SJCRH30 (cell line): ENCODE results near the gene MED19. TPM values are rescaled to one million over a fixed set of nuclear protein-coding genes. Genes with fewer than 3 reads are reported as not detected.
"Not testable (repeated sequence)": the region's sequence is repeated elsewhere in the genome, so short reads cannot be mapped to it uniquely, and the experiment has no call there.

Experiments
- DNase-seq, 2 experiments: peaks; one replicate each; pipeline ENCODE4 v3.0.0-alpha.2; 2015 to 2020
- H3K27ac ChIP-seq: fragments of 250-450 bp; sonication (Bioruptor Pico); 2 replicates; pipeline ENCODE4 v1.5.1; 2020; ENCODE audit warnings: mild to moderate bottlenecking, moderate library complexity
- H3K27me3 ChIP-seq: fragments of 250-450 bp; sonication (Bioruptor Pico); 2 replicates; pipeline ENCODE4 v1.5.1; 2020; ENCODE audit warnings: mild to moderate bottlenecking, moderate library complexity
- H3K36me3 ChIP-seq: fragments of 250-450 bp; sonication (Bioruptor Pico); 2 replicates; pipeline ENCODE4 v1.5.1; 2020; ENCODE audit warnings: mild to moderate bottlenecking, moderate library complexity
- H3K4me1 ChIP-seq: fragments of 250-450 bp; sonication (Bioruptor Pico); 2 replicates; pipeline ENCODE4 v1.5.1; 2020; ENCODE audit warnings: mild to moderate bottlenecking, moderate library complexity
- H3K4me3 ChIP-seq: fragments of 250-450 bp; sonication (Bioruptor Pico); 2 replicates; pipeline ENCODE4 v1.5.1; 2020; ENCODE audit warnings: mild to moderate bottlenecking, moderate library complexity
- H3K9me3 ChIP-seq: fragments of 250-450 bp; sonication (Bioruptor Pico); replicated peaks from 2 replicates; pipeline ENCODE4 v1.5.1; 2020; ENCODE audit warnings: mild to moderate bottlenecking, moderate library complexity
- total RNA-seq: library from RNA; depleted of rRNA; stranded (reverse); fragments of >200 nt; shearing (Covaris generic); gene quantifications from 2 replicates; pipeline ENCODE4 v1.2.3, GENCODE V29; 2014

Gene MED19
- total RNA-seq, 1 experiment from 2014 or later: 28.6 TPM

DNA sequence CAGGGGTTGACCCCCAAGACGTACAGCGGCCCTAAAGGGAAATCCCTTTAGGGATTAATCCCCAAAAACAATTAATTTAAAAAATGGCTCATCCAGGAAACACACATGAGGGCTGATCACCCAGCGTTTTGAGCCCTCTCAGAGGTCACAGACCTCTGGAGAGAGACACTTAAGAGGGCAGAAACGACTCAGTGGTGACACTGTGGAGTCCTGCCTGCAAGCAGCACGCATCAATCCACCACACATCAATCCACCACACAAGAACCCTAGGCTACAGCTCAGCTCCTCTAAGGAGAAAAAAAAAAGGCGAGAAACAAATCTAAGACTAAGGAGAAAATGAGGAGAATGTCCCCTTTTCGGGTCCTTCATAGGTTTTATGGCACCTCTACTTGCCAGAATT is 16.8 kb upstream of the MED19 start:
- Histone ChIP-seq H3K4me1 (no peaks in the 10 kb centered on the region), H3K4me3 (no peak overlapping the region), H3K36me3 (peaks cover 25% of the 10 kb centered on the region), H3K27ac (no peak overlapping the region), H3K27me3 (no peaks in the 10 kb centered on the region), H3K9me3 (no peaks in the 10 kb centered on the region)
- no peak for DNase-seq

DNA sequence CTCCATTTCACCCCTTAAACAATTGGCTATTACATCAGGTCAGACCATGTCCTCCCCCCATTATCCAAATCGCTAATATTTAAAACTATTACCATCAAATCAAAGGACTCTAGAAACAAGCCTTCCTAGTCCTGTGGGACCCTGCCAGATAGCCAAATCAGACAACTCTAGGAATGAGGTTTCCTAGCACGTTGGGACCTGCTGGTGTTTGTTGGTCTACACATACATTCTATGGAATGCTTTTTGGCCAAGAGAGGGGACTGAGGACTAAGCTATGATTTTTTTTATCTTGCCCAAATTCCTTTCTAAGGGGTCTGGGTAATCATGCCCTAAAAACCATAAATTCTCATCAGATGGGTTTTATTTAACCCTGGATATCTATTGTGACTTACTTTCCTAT is 15.2 kb upstream of the MED19 start:
- Histone ChIP-seq H3K9me3 (no peaks in the 10 kb centered on the region), H3K4me3 (no peak overlapping the region), H3K36me3 (peaks cover 35% of the 10 kb centered on the region), H3K27me3 (no peaks in the 10 kb centered on the region), H3K27ac (no peak overlapping the region), H3K4me1 (no peaks in the 10 kb centered on the region)
- DNase-seq: no peak

GRCh38 chr11:57716726-57717125 is 4.7 kb upstream of the MED19 start:
- not testable (repeated sequence) for H3K27ac ChIP-seq, DNase-seq, H3K27me3 ChIP-seq, H3K4me3 ChIP-seq, H3K9me3 ChIP-seq, H3K4me1 ChIP-seq
- peaks cover 31% of the 10 kb centered on the region for H3K36me3 ChIP-seq

GRCh38 chr11:57713835-57714234 is 1.8 kb upstream of the MED19 start:
- Histone ChIP-seq H3K4me3 (peak overlapping the region; percentile 83), H3K4me1 (peaks cover 5% of the 10 kb centered on the region; the same call in 1 of the 2 replicates), H3K27ac (no peak overlapping the region), H3K36me3 (peaks cover 16% of the 10 kb centered on the region), H3K9me3 (no peaks in the 10 kb centered on the region), H3K27me3 (no peaks in the 10 kb centered on the region)
- DNase-seq: no peak

DNA sequence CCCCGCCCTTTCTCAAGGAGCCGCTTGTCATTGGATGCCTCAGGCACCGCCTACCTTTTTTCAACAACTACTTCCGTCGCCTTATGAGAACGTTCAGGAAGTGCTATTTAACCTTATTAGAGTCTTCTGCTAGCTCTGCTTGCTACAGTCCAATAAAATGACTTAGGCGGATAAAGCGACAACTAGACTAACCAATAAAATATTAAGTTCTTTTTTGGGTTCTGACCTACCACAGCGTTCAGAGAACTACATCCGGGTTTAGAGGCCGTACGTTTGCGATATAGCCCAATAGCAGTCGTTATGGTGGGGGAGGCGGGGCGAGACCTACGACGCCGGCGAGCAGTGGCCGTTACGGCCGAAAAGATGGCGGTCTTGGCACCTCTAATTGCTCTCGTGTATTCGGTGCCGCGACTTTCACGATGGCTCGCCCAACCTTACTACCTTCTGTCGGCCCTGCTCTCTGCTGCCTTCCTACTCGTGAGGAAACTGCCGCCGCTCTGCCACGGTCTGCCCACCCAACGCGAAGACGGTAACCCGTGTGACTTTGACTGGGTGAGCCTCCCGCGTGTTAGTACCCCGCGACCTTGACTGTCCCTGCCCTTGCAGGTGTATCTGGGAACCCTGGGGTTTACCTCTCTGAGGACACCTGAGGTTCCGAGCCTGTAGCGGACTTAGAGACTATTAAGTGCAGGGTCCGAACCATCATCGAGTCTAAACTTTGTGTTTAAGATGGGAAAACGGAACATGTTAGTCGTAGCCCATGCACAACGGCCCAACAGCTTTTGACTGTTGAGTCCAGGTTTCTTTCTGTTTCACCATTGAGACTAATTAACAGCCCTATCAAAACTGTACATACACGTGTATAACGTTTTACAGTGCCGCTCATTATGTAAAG is 488 bp upstream of the MED19 start, which contains the start of gene TMX2:
Gene TMX2, plus strand, starts transcription at position 338 of the 895 bp plus-strand sequence. Its CDS starts 26 bp downstream, at position 364.
- peak within 1 kb of the TSS; percentile 78 for H3K27ac ChIP-seq
- H3K36me3 ChIP-seq: peaks cover 12% of the 10 kb centered on the region
- H3K4me3 ChIP-seq: peak within 1 kb of the TSS; percentile 83
- H3K9me3 ChIP-seq: no peaks in the 10 kb centered on the region
- DNase-seq: peak; percentile 94 to 98
- peaks cover 5% of the 10 kb centered on the region; the same call in 1 of the 2 replicates for H3K4me1 ChIP-seq
- H3K27me3 ChIP-seq: no peaks in the 10 kb centered on the region

- H3K27ac ChIP-seq: no peak overlapping the region
Measured at GRCh38 chr11:57709802-57710367, 2.1 kb downstream of the MED19 start.

DNA sequence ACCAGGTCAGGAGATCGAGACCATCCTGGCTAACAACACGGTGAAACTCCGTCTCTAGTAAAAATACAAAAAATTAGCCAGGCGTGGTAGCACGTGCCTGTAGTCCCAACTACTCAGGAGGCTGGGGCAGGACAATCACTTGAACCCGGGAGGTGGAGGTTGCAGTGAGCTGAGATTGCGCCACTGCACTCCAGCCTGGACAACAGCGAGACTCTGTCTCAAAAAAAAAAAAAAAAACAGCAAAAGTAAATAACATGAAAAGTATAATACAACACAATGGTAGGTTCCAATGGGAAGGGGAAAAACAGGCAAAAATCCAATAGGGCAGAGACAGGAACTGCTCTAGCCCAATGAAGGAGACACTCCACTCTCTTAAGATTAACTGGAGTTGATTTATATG is 6.6 kb downstream of the MED19 start:
- not testable (repeated sequence) for H3K4me1 ChIP-seq, H3K27me3 ChIP-seq, H3K9me3 ChIP-seq, DNase-seq, H3K4me3 ChIP-seq, H3K27ac ChIP-seq
- peaks cover 37% of the 10 kb centered on the region for H3K36me3 ChIP-seq

More at GRCh38 chr11:57709802-57710367, 2.1 kb downstream of the MED19 start:
- DNase-seq: no peak
- Histone ChIP-seq H3K9me3 (no peaks in the 10 kb centered on the region), H3K4me3 (no peak overlapping the region), H3K4me1 (peaks cover 5% of the 10 kb centered on the region; the same call in 1 of the 2 replicates), H3K36me3 (peaks cover 13% of the 10 kb centered on the region), H3K27me3 (no peaks in the 10 kb centered on the region)

GRCh38 chr11:57704932-57705331 is 7.1 kb downstream of the MED19 start:
- H3K36me3 ChIP-seq: peaks cover 41% of the 10 kb centered on the region
- H3K27me3 ChIP-seq: no peaks in the 10 kb centered on the region
- no peak overlapping the region for H3K27ac ChIP-seq
- no peaks in the 10 kb centered on the region for H3K4me1 ChIP-seq
- H3K4me3 ChIP-seq: no peak overlapping the region
- no peak for DNase-seq
- H3K9me3 ChIP-seq: no peaks in the 10 kb centered on the region

- no peak for DNase-seq
- no peak overlapping the region for H3K27ac ChIP-seq
Measured at GRCh38 chr11:57703341-57703740, 8.7 kb downstream of the MED19 start.

GRCh38 chr11:57700425-57700824 is 11.6 kb downstream of the MED19 start:
- Histone ChIP-seq H3K4me3 (no peak overlapping the region), H3K27me3 (no peaks in the 10 kb centered on the region), H3K9me3 (no peaks in the 10 kb centered on the region), H3K27ac (no peak overlapping the region), H3K36me3 (peaks cover 70% of the 10 kb centered on the region), H3K4me1 (no peaks in the 10 kb centered on the region)
- no peak for DNase-seq

More at GRCh38 chr11:57703341-57703740, 8.7 kb downstream of the MED19 start:
- no peaks in the 10 kb centered on the region for H3K4me1 ChIP-seq
- H3K36me3 ChIP-seq: peaks cover 55% of the 10 kb centered on the region
- H3K4me3 ChIP-seq: no peak overlapping the region
- no peaks in the 10 kb centered on the region for H3K27me3 ChIP-seq
- no peaks in the 10 kb centered on the region for H3K9me3 ChIP-seq

GRCh38 chr11:57699813-57700212 is 12.2 kb downstream of the MED19 start:
- H3K36me3 ChIP-seq: peaks cover 75% of the 10 kb centered on the region
- DNase-seq: no peak
- no peaks in the 10 kb centered on the region for H3K9me3 ChIP-seq
- H3K4me1 ChIP-seq: no peaks in the 10 kb centered on the region
- no peak overlapping the region for H3K4me3 ChIP-seq
- H3K27me3 ChIP-seq: no peaks in the 10 kb centered on the region
- H3K27ac ChIP-seq: no peak overlapping the region

GRCh38 chr11:57698843-57699365 is 13.1 kb downstream of the MED19 start:
- H3K27me3 ChIP-seq: no peaks in the 10 kb centered on the region
- DNase-seq: no peak
- no peaks in the 10 kb centered on the region for H3K9me3 ChIP-seq
- H3K4me3 ChIP-seq: no peak overlapping the region
- H3K27ac ChIP-seq: no peak overlapping the region
- H3K36me3 ChIP-seq: peaks cover 76% of the 10 kb centered on the region
- H3K4me1 ChIP-seq: no peaks in the 10 kb centered on the region

GRCh38 chr11:57690474-57690873 is 21.5 kb downstream of the MED19 start:
- H3K36me3 ChIP-seq: peaks cover 79% of the 10 kb centered on the region
- not testable (repeated sequence) for H3K9me3 ChIP-seq, H3K4me3 ChIP-seq, H3K27me3 ChIP-seq, H3K27ac ChIP-seq, H3K4me1 ChIP-seq, DNase-seq

DNA sequence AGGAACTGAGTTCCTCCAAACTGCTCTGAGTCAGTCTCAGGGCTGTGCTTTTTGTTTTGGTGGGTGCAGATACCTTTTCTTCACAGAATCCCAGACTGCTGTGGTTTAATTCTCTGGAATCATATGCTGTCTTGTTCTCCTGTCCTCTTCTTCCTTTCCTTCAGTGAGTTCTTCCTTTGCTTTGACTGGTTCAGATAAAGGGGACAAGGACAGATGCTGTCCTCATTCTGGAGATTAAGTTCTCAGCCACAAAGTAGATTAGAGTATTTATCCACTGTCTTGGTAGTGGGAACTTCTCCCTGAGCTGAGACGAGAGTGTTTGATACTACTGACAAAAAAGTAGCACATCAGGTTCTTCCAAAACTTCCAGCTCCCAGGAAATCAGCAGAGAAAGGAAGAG is 30.8 kb downstream of the MED19 start:
- no peaks in the 10 kb centered on the region for H3K4me1 ChIP-seq
- H3K4me3 ChIP-seq: no peak overlapping the region
- no peak overlapping the region for H3K27ac ChIP-seq
- no peaks in the 10 kb centered on the region for H3K9me3 ChIP-seq
- no peaks in the 10 kb centered on the region for H3K27me3 ChIP-seq
- peaks cover 50% of the 10 kb centered on the region for H3K36me3 ChIP-seq
- no peak for DNase-seq

DNA sequence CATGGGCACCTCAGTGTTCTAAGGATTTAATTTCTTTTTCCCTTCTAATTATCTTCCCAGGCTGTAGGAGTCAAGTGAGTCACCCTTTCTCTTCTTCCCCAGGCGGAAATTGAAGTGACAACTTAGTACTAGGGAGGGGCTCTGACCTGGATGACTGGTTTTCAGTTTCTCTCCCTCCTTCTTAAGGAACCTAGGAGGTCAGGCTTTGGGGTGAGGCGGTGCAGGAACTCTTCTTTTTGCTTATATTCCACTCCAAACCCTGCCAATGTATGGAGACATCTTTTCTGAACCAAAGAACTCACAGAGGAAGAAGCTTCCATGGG is 31.5 kb downstream of the MED19 start:
- Histone ChIP-seq H3K27me3 (no peaks in the 10 kb centered on the region), H3K36me3 (peaks cover 55% of the 10 kb centered on the region), H3K4me3 (no peak overlapping the region), H3K9me3 (no peaks in the 10 kb centered on the region), H3K4me1 (no peaks in the 10 kb centered on the region), H3K27ac (no peak overlapping the region)
- DNase-seq: no peak
